Measurements from ENCODE around the gene CHRDL2. TPM values are rescaled to one million over a fixed set of nuclear protein-coding genes. Genes with fewer than 3 reads are reported as not detected.

CHRDL2 gene
- total RNA-seq, 1 donor from 2014 or later = not detected

GRCh38 chr11:74675761-74676160 is 55.5 kb downstream of the CHRDL2 start:
- H3K36me3 Mint-ChIP-seq (ENCODE audit: low read depth) = no peaks in the 10 kb centered on the region
- CTCF ChIA-PET = no interaction called here
- H3K4me1 Mint-ChIP-seq = no peaks in the 10 kb centered on the region
- H3K27ac Mint-ChIP-seq = no peak overlapping the region
- H3K27me3 Mint-ChIP-seq = no peaks in the 10 kb centered on the region
- DNase-seq (no peak), ATAC-seq (ENCODE audit: low read depth) (no peak)
- TF ChIP-seq CTCF (IDR thresholded peaks at IDR 0.05) = no peak
- no peak overlapping the region for H3K4me3 Mint-ChIP-seq
- intact Hi-C loops (cut with micrococcal nuclease) = no loop called here
- H3K9me3 Mint-ChIP-seq = no peaks in the 10 kb centered on the region
- POLR2A ChIA-PET = no interaction called here

- H3K36me3 Mint-ChIP-seq (ENCODE audit: low read depth) = no peaks in the 10 kb centered on the region
- POLR2A ChIA-PET = no interaction called here
- H3K27me3 Mint-ChIP-seq = no peaks in the 10 kb centered on the region
- CTCF ChIA-PET = no interaction called here
- intact Hi-C loops (cut with micrococcal nuclease) = no loop called here
- H3K4me3 Mint-ChIP-seq = no peak overlapping the region
- ATAC-seq (ENCODE audit: low read depth) (no peak), DNase-seq (no peak)
- no peaks in the 10 kb centered on the region for H3K4me1 Mint-ChIP-seq
- no peaks in the 10 kb centered on the region for H3K9me3 Mint-ChIP-seq
- H3K27ac Mint-ChIP-seq = no peak overlapping the region
- no peak for TF ChIP-seq CTCF (IDR thresholded peaks at IDR 0.05)
Observed at GRCh38 chr11:74673693-74674360, 57.4 kb downstream of the CHRDL2 start.

GRCh38 chr11:74672956-74673692 is 58.1 kb downstream of the CHRDL2 start:
- ATAC-seq (ENCODE audit: low read depth) = no peak
- no peaks in the 10 kb centered on the region for H3K4me1 Mint-ChIP-seq
- ChIA-PET POLR2A (no interaction called here), CTCF (no interaction called here)
- intact Hi-C loops (cut with micrococcal nuclease) = no loop called here
- no peak for DNase-seq
- no peak overlapping the region for H3K27ac Mint-ChIP-seq
- no peaks in the 10 kb centered on the region for H3K9me3 Mint-ChIP-seq
- no peaks in the 10 kb centered on the region for H3K27me3 Mint-ChIP-seq
- no peak overlapping the region for H3K4me3 Mint-ChIP-seq
- no peaks in the 10 kb centered on the region for H3K36me3 Mint-ChIP-seq (ENCODE audit: low read depth)
- TF ChIP-seq CTCF (IDR thresholded peaks at IDR 0.05) = no peak

- intact Hi-C loops (cut with micrococcal nuclease) = no loop called here
- POLR2A ChIA-PET = no interaction called here
- no peak overlapping the region for H3K27ac Mint-ChIP-seq
- CTCF ChIA-PET = no interaction called here
- no peak overlapping the region for H3K4me3 Mint-ChIP-seq
- no peaks in the 10 kb centered on the region for H3K4me1 Mint-ChIP-seq
- H3K36me3 Mint-ChIP-seq (ENCODE audit: low read depth) = no peaks in the 10 kb centered on the region
- DNase-seq (no peak), ATAC-seq (ENCODE audit: low read depth) (no peak)
- H3K27me3 Mint-ChIP-seq = no peaks in the 10 kb centered on the region
- H3K9me3 Mint-ChIP-seq = no peaks in the 10 kb centered on the region
- no peak for TF ChIP-seq CTCF (IDR thresholded peaks at IDR 0.05)
Observed at GRCh38 chr11:74672332-74672955, 58.8 kb downstream of the CHRDL2 start.

- no peak for DNase-seq
- Mint-ChIP-seq H3K9me3 (no peaks in the 10 kb centered on the region), H3K4me3 (no peak overlapping the region), H3K4me1 (no peaks in the 10 kb centered on the region), H3K27ac (no peak overlapping the region), H3K27me3 (no peaks in the 10 kb centered on the region), H3K36me3 (ENCODE audit: low read depth) (no peaks in the 10 kb centered on the region)
- ATAC-seq (ENCODE audit: low read depth) = no peak
- intact Hi-C loops (cut with micrococcal nuclease) = no loop called here
- no peak for TF ChIP-seq CTCF (IDR thresholded peaks at IDR 0.05)
- POLR2A ChIA-PET = no interaction called here
- CTCF ChIA-PET = no interaction called here
Observed at GRCh38 chr11:74671520-74672196, 59.6 kb downstream of the CHRDL2 start.
